Karpas-422 (cell line): Measurements from ENCODE around the gene TARS2. TPM values are rescaled to one million over a fixed set of nuclear protein-coding genes. Genes with fewer than 3 reads are reported as not detected.

Experiments
- DNase-seq: peaks from one replicate; pipeline ENCODE4 v3.0.0-alpha.2; 2015
- H2AFZ ChIP-seq: fragments of 200-600 bp; sonication (generic); 2 replicates; pipeline ENCODE4 v1.6.1; 2014; ENCODE audit warnings: antibody characterized with exemption, low read length, mixed read lengths
- H3K27ac ChIP-seq: fragments of 200-600 bp; sonication (generic); 2 replicates; pipeline ENCODE4 v1.5.1; 2014; ENCODE audit warnings: mild to moderate bottlenecking, low read length, moderate library complexity
- H3K27me3 ChIP-seq: fragments of 200-600 bp; sonication (generic); 2 replicates; pipeline ENCODE4 v1.6.1; 2014; ENCODE audit warnings: low read length, mixed read lengths
- H3K36me3 ChIP-seq: fragments of 200-600 bp; sonication (generic); 2 replicates; pipeline ENCODE4 v1.6.1; 2014; ENCODE audit warnings: low read length, mixed read lengths; ENCODE audit not compliant: insufficient read depth
- H3K4me1 ChIP-seq: fragments of 200-600 bp; sonication (generic); 2 replicates; pipeline ENCODE4 v1.6.1; 2014; ENCODE audit warnings: mild to moderate bottlenecking, low read length, mixed read lengths
- H3K4me2 ChIP-seq: fragments of 200-600 bp; sonication (generic); 2 replicates; pipeline ENCODE4 v1.6.1; 2014; ENCODE audit warnings: low read length, low read depth, mild to moderate bottlenecking; ENCODE audit not compliant: poor library complexity, severe bottlenecking
- H3K4me3 ChIP-seq: fragments of 200-600 bp; sonication (generic); 2 replicates; pipeline ENCODE4 v1.5.1; 2014; ENCODE audit warnings: mild to moderate bottlenecking, antibody characterized with exemption, low read length, mixed read lengths
- H3K79me2 ChIP-seq: fragments of 200-600 bp; sonication (generic); 2 replicates; pipeline ENCODE4 v1.6.1; 2014; ENCODE audit warnings: mild to moderate bottlenecking, low read length, mixed read lengths
- H3K9ac ChIP-seq: fragments of 200-600 bp; sonication (generic); 2 replicates; pipeline ENCODE4 v1.6.0; 2014; ENCODE audit warnings: low read length
- H3K9me2 ChIP-seq: fragments of 200-600 bp; sonication (generic), shearing (Covaris generic); replicated peaks from 2 replicates; pipeline ENCODE4 v1.6.0; 2014; ENCODE audit warnings: mild to moderate bottlenecking, low read length, moderate library complexity; ENCODE audit not compliant: insufficient read depth
- H3K9me3 ChIP-seq: fragments of 300-700, 200-600 bp; sonication (generic); 2 replicates; pipeline ENCODE4 v1.6.1; 2014; ENCODE audit warnings: low read length, mixed read lengths
- H4K20me1 ChIP-seq: fragments of 200-600 bp; sonication (generic); 2 replicates; pipeline ENCODE4 v1.6.1; 2014; ENCODE audit warnings: mild to moderate bottlenecking, antibody characterized with exemption, low read length, low read depth; ENCODE audit not compliant: insufficient read depth
- total RNA-seq: library from RNA; depleted of rRNA; stranded (reverse); fragments of >200 nt; shearing (Covaris generic); gene quantifications from 2 replicates; pipeline ENCODE4 v1.2.3, GENCODE V29; 2014; ENCODE audit warnings: low replicate concordance

The TARS2 gene
- total RNA-seq, 1 experiment from 2014 or later = 38.3 TPM

DNA sequence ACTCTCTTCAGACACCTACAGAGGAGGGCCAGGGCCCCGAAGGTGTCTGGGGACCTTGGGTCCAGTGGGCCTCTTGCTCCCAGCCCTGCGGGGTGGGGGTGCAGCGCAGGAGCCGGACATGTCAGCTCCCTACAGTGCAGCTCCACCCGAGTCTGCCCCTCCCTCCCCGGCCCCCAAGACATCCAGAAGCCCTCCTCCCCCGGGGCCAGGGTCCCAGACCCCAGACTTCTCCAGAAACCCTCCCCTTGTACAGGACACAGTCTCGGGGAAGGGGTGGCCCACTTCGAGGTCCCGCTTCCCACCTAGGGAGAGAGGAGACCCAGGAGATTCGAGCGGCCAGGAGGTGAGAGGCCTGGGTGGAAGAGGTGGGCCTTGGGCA is 65.7 kb downstream of the TARS2 start:
- H3K27me3 ChIP-seq = no peaks in the 10 kb centered on the region
- no peaks in the 10 kb centered on the region for H3K9me2 ChIP-seq
- H4K20me1 ChIP-seq = no peaks in the 10 kb centered on the region; the same call in 1 of the 2 replicates
- peaks cover 16% of the 10 kb centered on the region for H3K4me1 ChIP-seq
- H3K9me3 ChIP-seq = no peaks in the 10 kb centered on the region
- no peaks in the 10 kb centered on the region for H3K79me2 ChIP-seq
- H3K4me2 ChIP-seq = no peak overlapping the region
- no peak overlapping the region for H2AFZ ChIP-seq
- H3K9ac ChIP-seq = no peak overlapping the region
- H3K27ac ChIP-seq = no peak overlapping the region
- DNase-seq = no peak
- no peaks in the 10 kb centered on the region for H3K36me3 ChIP-seq
- no peak overlapping the region for H3K4me3 ChIP-seq

- no peaks in the 10 kb centered on the region for H3K36me3 ChIP-seq
- H3K4me2 ChIP-seq = no peak overlapping the region
- no peaks in the 10 kb centered on the region; the same call in 1 of the 2 replicates for H4K20me1 ChIP-seq
- no peak overlapping the region for H3K9ac ChIP-seq
- H3K4me1 ChIP-seq = peaks cover 14% of the 10 kb centered on the region
- no peak overlapping the region for H2AFZ ChIP-seq
- no peak overlapping the region for H3K27ac ChIP-seq
- no peaks in the 10 kb centered on the region for H3K79me2 ChIP-seq
- no peak for DNase-seq
- no peaks in the 10 kb centered on the region for H3K9me3 ChIP-seq
- no peak overlapping the region for H3K4me3 ChIP-seq
- no peaks in the 10 kb centered on the region for H3K27me3 ChIP-seq
- H3K9me2 ChIP-seq = no peaks in the 10 kb centered on the region
These were observed 66.3 kb downstream of the TARS2 start for GRCh38 chr1:150553392-150554085.

DNA sequence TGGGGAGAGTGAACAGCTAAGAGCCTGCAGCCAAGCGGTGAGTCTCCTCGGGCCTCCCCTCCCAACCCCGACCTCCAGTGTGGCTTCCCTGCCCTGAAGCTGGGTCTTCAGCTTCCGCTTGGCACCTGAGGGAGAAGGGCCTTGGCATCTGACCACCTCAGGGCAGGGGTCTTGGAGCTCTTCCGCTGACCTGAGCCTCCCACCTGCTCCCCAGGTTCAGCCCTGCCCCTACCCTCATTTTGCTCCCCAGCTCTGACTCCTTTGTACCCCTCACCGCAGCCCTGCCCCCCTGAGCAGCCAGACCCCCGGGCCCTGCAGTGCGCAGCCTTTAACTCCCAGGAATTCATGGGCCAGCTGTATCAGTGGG is 66.8 kb downstream of the TARS2 start:
- Histone ChIP-seq H3K27ac (no peak overlapping the region), H2AFZ (no peak overlapping the region), H4K20me1 (peaks cover under 1% of the 10 kb centered on the region; the same call in 1 of the 2 replicates), H3K9me3 (no peaks in the 10 kb centered on the region), H3K9ac (no peak overlapping the region), H3K79me2 (no peaks in the 10 kb centered on the region), H3K4me2 (no peak overlapping the region), H3K4me3 (no peak overlapping the region), H3K4me1 (peaks cover 10% of the 10 kb centered on the region), H3K27me3 (no peaks in the 10 kb centered on the region), H3K9me2 (no peaks in the 10 kb centered on the region), H3K36me3 (no peaks in the 10 kb centered on the region)
- DNase-seq = no peak

DNA sequence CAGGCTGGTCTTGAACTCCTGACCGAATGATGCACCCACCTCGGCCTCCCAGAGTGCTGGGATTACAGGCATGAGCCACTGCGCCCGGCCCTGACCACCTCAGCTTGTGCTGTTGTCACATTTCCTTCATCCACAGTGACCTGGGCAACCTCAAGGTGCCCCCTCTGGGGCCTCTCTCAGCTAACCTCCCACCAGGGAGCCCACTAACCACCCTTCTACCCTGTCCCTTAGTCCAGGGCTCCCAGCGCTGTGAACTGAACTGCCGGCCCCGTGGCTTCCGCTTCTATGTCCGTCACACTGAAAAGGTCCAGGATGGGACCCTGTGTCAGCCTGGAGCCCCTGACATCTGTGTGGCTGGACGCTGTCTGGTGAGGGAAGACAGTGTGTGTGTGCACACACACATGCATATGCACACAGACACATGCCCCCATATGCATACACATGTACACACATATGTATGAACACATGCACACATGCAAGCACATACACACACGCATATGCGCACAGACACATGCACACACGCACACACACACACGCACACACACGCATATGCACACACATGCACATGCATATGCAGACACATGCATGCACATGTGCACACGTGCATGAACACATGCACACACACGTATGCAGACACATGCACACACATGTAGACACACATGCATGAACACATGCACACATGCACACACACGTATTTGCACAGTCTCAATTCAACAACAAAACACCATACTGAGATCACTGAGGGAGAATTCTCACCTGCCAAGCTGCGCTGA is 68.2 kb downstream of the TARS2 start:
- no peak overlapping the region for H3K9ac ChIP-seq
- H3K4me1 ChIP-seq = peaks cover 14% of the 10 kb centered on the region
- H3K27me3 ChIP-seq = no peaks in the 10 kb centered on the region
- H3K4me2 ChIP-seq = no peak overlapping the region
- no peaks in the 10 kb centered on the region for H3K79me2 ChIP-seq
- no peak for DNase-seq
- no peaks in the 10 kb centered on the region for H3K9me2 ChIP-seq
- no peaks in the 10 kb centered on the region for H3K36me3 ChIP-seq
- no peak overlapping the region for H2AFZ ChIP-seq
- no peak overlapping the region for H3K27ac ChIP-seq
- peaks cover 4% of the 10 kb centered on the region; the same call in 1 of the 2 replicates for H4K20me1 ChIP-seq
- H3K4me3 ChIP-seq = no peak overlapping the region
- no peaks in the 10 kb centered on the region for H3K9me3 ChIP-seq

GRCh38 chr1:150555971-150556865 is 69.0 kb downstream of the TARS2 start:
- Histone ChIP-seq H3K4me3 (no peak overlapping the region), H3K27ac (no peak overlapping the region), H3K9me3 (no peaks in the 10 kb centered on the region), H3K4me1 (peaks cover 22% of the 10 kb centered on the region), H3K36me3 (no peaks in the 10 kb centered on the region), H3K79me2 (no peaks in the 10 kb centered on the region), H4K20me1 (peaks cover 4% of the 10 kb centered on the region; the same call in 1 of the 2 replicates), H3K9ac (no peak overlapping the region), H3K27me3 (no peaks in the 10 kb centered on the region), H3K4me2 (no peak overlapping the region), H2AFZ (no peak overlapping the region), H3K9me2 (no peaks in the 10 kb centered on the region)
- DNase-seq = no peak

DNA sequence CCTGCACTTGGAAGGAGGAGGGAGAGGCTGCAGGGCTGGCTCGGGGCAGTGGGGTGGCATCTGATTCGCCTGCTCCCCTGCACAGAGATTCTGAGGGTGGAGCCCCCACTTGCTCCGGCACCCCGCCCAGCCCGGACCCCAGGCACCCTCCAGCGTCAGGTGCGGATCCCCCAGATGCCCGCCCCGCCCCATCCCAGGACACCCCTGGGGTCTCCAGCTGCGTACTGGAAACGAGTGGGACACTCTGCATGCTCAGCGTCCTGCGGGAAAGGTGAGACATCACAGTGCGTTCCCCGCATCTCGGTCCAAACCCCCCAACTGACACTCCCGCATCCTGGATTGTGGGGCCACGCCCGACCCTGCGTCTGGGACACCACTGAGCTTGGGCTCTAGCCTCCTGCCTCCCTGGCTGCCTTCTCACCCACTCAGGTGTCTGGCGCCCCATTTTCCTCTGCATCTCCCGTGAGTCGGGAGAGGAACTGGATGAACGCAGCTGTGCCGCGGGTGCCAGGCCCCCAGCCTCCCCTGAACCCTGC is 69.9 kb downstream of the TARS2 start:
- Histone ChIP-seq H3K4me1 (peaks cover 30% of the 10 kb centered on the region), H3K27me3 (no peaks in the 10 kb centered on the region), H4K20me1 (0 out of 2 replicates have a peak, but pooled peaks cover 4% of the 10 kb centered on the region), H3K36me3 (no peaks in the 10 kb centered on the region), H3K9me3 (no peaks in the 10 kb centered on the region), H3K9ac (no peak overlapping the region), H3K4me3 (no peak overlapping the region), H3K9me2 (no peaks in the 10 kb centered on the region), H3K27ac (no peak overlapping the region), H2AFZ (no peak overlapping the region), H3K4me2 (no peak overlapping the region), H3K79me2 (no peaks in the 10 kb centered on the region)
- DNase-seq = no peak
